ENCODE results near the gene JPT2. TPM values are rescaled to one million over a fixed set of nuclear protein-coding genes. Genes with fewer than 3 reads are reported as not detected.

Gene JPT2
- total and polyA plus RNA-seq, 2 experiments from 2014 or later: 43.8 to 139 TPM

DNA sequence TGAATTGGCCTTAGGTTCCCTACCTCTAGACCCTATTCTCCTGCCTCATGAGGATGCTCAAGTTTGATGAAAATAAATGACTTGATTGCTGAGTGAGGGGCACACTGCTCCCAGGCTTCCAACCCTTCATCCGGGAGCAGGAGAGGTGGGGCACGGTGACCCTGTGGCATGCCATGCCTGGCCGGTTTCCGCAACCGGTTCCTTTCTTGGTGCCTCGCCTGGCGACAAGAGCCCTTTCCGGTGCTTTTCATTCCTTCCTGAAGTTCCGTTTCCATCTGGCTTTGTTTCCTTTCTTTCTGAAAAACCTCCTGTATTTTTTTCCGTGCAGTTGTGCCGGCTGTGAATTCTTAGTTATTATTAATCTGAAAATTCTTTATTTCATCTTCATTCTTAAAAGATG lies 38.2 kb upstream of the JPT2 start:
- H3K4me3 ChIP-seq: no peak overlapping the region
- no peaks in the 10 kb centered on the region for H3K4me1 ChIP-seq (ENCODE audit: insufficient read depth)
- H3K27ac Mint-ChIP-seq: peak overlapping the region; percentile 46; the same call in 1 of the 2 replicates
- H3K36me3 Mint-ChIP-seq (ENCODE audit: low read depth): peaks cover 64% of the 10 kb centered on the region
- TF ChIP-seq CREB1 (CRISPR knock-in tag; IDR thresholded peaks at IDR 0.05; ENCODE audit: low read depth): no peak
- no peak for TF ChIP-seq STAT1 (IDR thresholded peaks at IDR 0.05; ENCODE audit: unreplicated experiment)
- TF ChIP-seq EZH2 (IDR thresholded peaks at IDR 0.05; ENCODE audit: low read depth, unreplicated experiment): no peak
- TF ChIP-seq EZH2phosphoT487 (IDR thresholded peaks at IDR 0.05; ENCODE audit: unreplicated experiment): no peak
- no peak for TF ChIP-seq JUNB (IDR thresholded peaks at IDR 0.05; ENCODE audit: unreplicated experiment)
- no peak for TF ChIP-seq REST (IDR thresholded peaks at IDR 0.05; ENCODE audit: unreplicated experiment)
- no peak for TF ChIP-seq NANOG (IDR thresholded peaks at IDR 0.05; ENCODE audit: borderline replicate concordance)
- TF ChIP-seq CTCF (conservative IDR thresholded peaks at IDR 0.05; ENCODE audit: low read depth in 2 of 2): no peak
- TF ChIP-seq ETS1 (IDR thresholded peaks at IDR 0.05): no peak
- no peak for TF ChIP-seq ZNF114 (CRISPR knock-in tag; IDR thresholded peaks at IDR 0.05)
- TF ChIP-seq, protein P1, sequence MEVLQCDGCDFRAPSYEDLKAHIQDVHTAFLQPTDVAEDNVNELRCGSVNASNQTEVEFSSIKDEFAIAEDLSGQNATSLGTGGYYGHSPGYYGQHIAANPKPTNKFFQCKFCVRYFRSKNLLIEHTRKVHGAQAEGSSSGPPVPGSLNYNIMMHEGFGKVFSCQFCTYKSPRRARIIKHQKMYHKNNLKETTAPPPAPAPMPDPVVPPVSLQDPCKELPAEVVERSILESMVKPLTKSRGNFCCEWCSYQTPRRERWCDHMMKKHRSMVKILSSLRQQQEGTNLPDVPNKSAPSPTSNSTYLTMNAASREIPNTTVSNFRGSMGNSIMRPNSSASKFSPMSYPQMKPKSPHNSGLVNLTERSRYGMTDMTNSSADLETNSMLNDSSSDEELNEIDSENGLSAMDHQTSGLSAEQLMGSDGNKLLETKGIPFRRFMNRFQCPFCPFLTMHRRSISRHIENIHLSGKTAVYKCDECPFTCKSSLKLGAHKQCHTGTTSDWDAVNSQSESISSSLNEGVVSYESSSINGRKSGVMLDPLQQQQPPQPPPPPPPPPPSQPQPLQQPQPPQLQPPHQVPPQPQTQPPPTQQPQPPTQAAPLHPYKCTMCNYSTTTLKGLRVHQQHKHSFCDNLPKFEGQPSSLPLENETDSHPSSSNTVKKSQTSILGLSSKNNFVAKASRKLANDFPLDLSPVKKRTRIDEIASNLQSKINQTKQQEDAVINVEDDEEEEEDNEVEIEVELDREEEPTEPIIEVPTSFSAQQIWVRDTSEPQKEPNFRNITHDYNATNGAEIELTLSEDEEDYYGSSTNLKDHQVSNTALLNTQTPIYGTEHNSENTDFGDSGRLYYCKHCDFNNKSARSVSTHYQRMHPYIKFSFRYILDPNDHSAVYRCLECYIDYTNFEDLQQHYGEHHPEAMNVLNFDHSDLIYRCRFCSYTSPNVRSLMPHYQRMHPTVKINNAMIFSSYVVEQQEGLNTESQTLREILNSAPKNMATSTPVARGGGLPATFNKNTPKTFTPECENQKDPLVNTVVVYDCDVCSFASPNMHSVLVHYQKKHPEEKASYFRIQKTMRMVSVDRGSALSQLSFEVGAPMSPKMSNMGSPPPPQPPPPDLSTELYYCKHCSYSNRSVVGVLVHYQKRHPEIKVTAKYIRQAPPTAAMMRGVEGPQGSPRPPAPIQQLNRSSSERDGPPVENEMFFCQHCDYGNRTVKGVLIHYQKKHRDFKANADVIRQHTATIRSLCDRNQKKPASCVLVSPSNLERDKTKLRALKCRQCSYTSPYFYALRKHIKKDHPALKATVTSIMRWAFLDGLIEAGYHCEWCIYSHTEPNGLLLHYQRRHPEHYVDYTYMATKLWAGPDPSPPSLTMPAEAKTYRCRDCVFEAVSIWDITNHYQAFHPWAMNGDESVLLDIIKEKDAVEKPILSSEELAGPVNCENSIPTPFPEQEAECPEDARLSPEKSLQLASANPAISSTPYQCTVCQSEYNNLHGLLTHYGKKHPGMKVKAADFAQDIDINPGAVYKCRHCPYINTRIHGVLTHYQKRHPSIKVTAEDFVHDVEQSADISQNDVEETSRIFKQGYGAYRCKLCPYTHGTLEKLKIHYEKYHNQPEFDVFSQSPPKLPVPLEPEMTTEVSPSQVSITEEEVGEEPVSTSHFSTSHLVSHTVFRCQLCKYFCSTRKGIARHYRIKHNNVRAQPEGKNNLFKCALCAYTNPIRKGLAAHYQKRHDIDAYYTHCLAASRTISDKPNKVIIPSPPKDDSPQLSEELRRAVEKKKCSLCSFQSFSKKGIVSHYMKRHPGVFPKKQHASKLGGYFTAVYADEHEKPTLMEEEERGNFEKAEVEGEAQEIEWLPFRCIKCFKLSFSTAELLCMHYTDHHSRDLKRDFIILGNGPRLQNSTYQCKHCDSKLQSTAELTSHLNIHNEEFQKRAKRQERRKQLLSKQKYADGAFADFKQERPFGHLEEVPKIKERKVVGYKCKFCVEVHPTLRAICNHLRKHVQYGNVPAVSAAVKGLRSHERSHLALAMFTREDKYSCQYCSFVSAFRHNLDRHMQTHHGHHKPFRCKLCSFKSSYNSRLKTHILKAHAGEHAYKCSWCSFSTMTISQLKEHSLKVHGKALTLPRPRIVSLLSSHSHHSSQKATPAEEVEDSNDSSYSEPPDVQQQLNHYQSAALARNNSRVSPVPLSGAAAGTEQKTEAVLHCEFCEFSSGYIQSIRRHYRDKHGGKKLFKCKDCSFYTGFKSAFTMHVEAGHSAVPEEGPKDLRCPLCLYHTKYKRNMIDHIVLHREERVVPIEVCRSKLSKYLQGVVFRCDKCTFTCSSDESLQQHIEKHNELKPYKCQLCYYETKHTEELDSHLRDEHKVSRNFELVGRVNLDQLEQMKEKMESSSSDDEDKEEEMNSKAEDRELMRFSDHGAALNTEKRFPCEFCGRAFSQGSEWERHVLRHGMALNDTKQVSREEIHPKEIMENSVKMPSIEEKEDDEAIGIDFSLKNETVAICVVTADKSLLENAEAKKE (CRISPR knock-in tag; IDR thresholded peaks at IDR 0.05): no peak
- no peak for TF ChIP-seq ZNF331 (CRISPR knock-in tag; IDR thresholded peaks at IDR 0.05; ENCODE audit: low read depth)
- TF ChIP-seq POLR2AphosphoS5 (IDR thresholded peaks at IDR 0.05; ENCODE audit: low read depth): no peak
- no peak overlapping the region for H2AFZ ChIP-seq
- no peaks in the 10 kb centered on the region for H3K9me3 Mint-ChIP-seq
- no peak overlapping the region for H3K27ac ChIP-seq (ENCODE audit: low read depth)
- no peak for ATAC-seq
- no peaks in the 10 kb centered on the region; the same call in 2 of the 3 replicates for H3K4me1 Mint-ChIP-seq
- no peak overlapping the region; the same call in 2 of the 3 replicates for H3K4me3 Mint-ChIP-seq
- H3K79me2 ChIP-seq (replicated peaks; ENCODE audit: insufficient read depth): peaks cover 8% of the 10 kb centered on the region
- H3F3A ChIP-seq (replicated peaks; ENCODE audit: low read depth): no peaks in the 10 kb centered on the region
- H4K20me1 ChIP-seq (replicated peaks; ENCODE audit: insufficient read depth): peaks cover 14% of the 10 kb centered on the region; the same call in 1 of the 2 replicates
- peaks cover 5% of the 10 kb centered on the region for H3K27me3 Mint-ChIP-seq (ENCODE audit: insufficient read depth, low read depth, poor library complexity)
- no peaks in the 10 kb centered on the region for H3K9me2 ChIP-seq (ENCODE audit: insufficient read depth)
- no peak overlapping the region for H3K4me2 ChIP-seq
- H3K27me3 ChIP-seq (ENCODE audit: insufficient read depth): no peaks in the 10 kb centered on the region
- DNase-seq (ENCODE audit: low spot score): no peak
- peaks cover 8% of the 10 kb centered on the region for H3K36me3 ChIP-seq (ENCODE audit: insufficient read depth)
